GM18508 (cell line): ENCODE data around the gene CCL28.
"Not testable (repeated sequence)": the region's sequence is repeated elsewhere in the genome, so short reads cannot be mapped to it uniquely, and the experiment has no call there.

Experiments
- ATAC-seq: cut with Tn5 transposase; IDR thresholded peaks from one replicate; pipeline ENCODE4 v1.9.1; 2021; ENCODE audit warnings: moderate number of reproducible peaks; ENCODE audit not compliant: insufficient read depth, unreplicated experiment

The CCL28 gene

GRCh38 chr5:43411495-43411894 lies 696 bp downstream of the CCL28 start:
- ATAC-seq, result no peak

- ATAC-seq, result no peak
Measured at GRCh38 chr5:43410414-43410813, 1.8 kb downstream of the CCL28 start.

- ATAC-seq, result no peak
Measured at GRCh38 chr5:43409809-43410271, 2.4 kb downstream of the CCL28 start.

- not testable (repeated sequence) for ATAC-seq
Measured at GRCh38 chr5:43402524-43403066, 9.6 kb downstream of the CCL28 start.

- ATAC-seq, result no peak
Measured at GRCh38 chr5:43401827-43402226, 10.4 kb downstream of the CCL28 start.

- ATAC-seq, result no peak
Measured at GRCh38 chr5:43400082-43400481, 12.1 kb downstream of the CCL28 start.

GRCh38 chr5:43396762-43397304 lies 15.4 kb downstream of the CCL28 start:
- peak; percentile 87 for ATAC-seq

- ATAC-seq, result no peak
Measured at GRCh38 chr5:43390471-43390870, 21.7 kb downstream of the CCL28 start.

- no peak for ATAC-seq
Measured at GRCh38 chr5:43389679-43390329, 22.4 kb downstream of the CCL28 start.

- peak; percentile 45 for ATAC-seq
Measured at GRCh38 chr5:43386960-43387362, 25.2 kb downstream of the CCL28 start.

GRCh38 chr5:43376496-43377140 lies 35.6 kb downstream of the CCL28 start:
- ATAC-seq, result no peak

GRCh38 chr5:43371821-43372220 lies 40.4 kb downstream of the CCL28 start:
- no peak for ATAC-seq

GRCh38 chr5:43370352-43370751 lies 41.8 kb downstream of the CCL28 start:
- no peak for ATAC-seq

GRCh38 chr5:43369651-43370050 lies 42.5 kb downstream of the CCL28 start:
- ATAC-seq, result no peak

GRCh38 chr5:43367909-43368669 lies 44.1 kb downstream of the CCL28 start:
- no peak for ATAC-seq

GRCh38 chr5:43367453-43367852 lies 44.7 kb downstream of the CCL28 start:
- ATAC-seq, result no peak

GRCh38 chr5:43366680-43367246 lies 45.4 kb downstream of the CCL28 start:
- not testable (repeated sequence) for ATAC-seq

- not testable (repeated sequence) for ATAC-seq
Measured at GRCh38 chr5:43365155-43365554, 47.0 kb downstream of the CCL28 start.

- no peak for ATAC-seq
Measured at GRCh38 chr5:43363445-43364152, 48.6 kb downstream of the CCL28 start.
